Inferior parietal cortex (tissue), 1 donor: ENCODE measurements around the gene AHDC1.
"Not testable (repeated sequence)": the region's sequence is repeated elsewhere in the genome, so short reads cannot be mapped to it uniquely, and the experiment has no call there.

ENCODE experiments used
- DNase-seq: peaks from one replicate; pipeline ENCODE4 v3.0.0-alpha.2; 2016; ENCODE audit errors: extremely low spot score

Gene AHDC1

DNA sequence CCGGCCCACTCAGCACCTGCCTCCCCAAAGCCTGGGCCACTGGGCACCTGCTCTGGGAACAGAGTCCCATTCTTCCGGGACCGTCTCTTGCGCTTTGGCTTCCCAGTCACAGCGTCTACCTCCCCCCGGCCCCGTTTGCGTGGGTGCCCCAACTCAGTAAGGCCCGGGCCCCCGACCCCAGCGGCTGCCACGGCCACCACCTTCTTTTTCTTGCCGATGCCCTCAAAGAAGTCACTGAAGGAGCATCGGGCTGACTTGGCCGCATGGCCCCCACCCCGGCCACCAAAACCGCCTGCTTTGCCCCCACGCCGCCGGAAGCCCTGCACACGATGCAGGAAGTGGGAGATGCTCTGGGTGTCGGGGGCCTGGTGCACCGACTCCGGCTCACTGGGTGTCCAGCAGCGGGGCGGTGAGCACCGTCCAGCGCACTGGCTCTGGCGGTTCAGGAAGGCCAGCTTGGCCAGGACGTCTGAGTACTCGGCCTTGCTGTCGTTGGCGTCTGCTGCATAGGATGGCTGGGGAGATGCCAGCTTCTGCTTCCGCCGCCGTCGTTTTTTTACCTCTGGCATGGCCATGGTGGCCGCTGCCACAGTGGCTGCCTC is 54.0 kb downstream of the AHDC1 start:
- no peak for DNase-seq

DNA sequence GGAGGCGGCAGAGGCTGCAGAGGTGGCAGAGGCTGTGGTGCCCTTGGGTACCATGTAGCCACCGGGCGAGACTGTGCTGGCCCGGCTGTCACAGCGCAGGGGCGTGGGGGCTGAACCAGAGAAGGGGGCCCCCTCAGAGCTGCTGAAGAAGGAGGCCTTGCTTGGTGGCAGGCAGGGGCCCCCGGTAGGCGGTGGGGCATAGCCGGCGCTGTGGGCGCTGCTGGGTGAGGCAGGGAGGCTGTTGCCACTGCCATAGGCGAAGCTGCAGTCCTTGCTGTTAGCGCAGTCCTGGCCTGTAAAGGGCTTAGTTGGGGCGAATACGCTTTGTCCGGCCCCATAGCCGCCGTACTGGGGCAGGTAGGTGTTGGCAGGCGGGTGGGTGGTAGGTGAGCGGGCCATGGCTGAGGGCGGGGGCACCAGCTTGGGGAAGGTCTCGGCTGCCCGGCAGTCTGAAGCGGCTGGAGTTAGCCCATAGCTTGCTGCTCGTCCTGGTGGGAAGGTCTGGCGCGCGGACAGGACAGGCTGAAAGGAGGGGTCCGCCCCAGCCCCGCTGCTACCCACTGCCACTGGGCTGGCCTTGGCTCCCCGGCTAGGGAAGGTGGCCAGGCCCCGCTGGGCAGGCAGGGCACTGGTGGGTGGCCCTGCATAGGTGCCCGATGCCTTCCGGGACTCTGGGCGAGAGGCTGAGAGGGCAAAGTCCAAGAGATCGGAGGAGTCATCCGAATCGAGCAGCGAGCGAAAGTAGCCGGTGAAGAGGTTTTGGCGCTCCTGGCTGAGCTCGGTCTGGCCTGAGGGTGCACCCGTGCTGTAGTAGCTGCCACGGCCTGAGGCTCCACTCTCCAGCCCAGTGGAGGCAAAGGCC is 54.9 kb downstream of the AHDC1 start:
- DNase-seq = no peak

DNA sequence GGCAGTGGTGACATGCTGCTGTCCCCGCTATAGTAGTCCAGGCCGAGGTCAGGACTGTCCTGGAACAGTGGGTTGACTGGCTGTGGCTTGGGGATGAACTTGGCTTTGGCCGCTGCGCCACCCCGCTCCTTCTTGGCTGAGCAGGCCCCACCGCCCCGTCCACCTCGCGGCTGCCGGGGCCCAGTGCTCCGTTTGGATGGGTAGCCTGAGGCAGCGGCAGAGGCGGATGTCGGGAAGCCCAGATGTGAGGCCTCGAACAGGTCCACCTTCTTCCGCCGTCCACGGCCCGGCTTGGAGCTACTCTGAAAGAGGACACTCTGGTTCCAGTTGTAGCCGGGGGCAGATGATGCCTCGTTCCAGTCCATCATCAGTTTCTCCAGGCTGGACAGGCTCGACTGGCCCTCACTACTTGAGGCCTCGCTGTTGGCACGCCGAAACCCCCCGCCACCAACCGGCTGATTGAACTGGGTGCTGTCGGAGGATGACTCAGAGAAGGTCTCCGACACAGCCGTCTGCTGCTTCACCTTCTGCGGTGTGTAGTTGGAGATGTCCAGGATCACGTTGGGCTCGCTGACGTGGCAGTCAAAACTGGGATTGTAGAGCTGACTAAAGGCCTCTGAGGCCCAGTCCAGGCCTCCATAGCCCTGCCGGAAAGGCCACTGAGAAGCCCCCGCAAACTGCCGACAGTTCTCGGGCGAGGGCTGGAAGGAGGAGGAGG is 55.6 kb downstream of the AHDC1 start:
- DNase-seq = no peak

DNA sequence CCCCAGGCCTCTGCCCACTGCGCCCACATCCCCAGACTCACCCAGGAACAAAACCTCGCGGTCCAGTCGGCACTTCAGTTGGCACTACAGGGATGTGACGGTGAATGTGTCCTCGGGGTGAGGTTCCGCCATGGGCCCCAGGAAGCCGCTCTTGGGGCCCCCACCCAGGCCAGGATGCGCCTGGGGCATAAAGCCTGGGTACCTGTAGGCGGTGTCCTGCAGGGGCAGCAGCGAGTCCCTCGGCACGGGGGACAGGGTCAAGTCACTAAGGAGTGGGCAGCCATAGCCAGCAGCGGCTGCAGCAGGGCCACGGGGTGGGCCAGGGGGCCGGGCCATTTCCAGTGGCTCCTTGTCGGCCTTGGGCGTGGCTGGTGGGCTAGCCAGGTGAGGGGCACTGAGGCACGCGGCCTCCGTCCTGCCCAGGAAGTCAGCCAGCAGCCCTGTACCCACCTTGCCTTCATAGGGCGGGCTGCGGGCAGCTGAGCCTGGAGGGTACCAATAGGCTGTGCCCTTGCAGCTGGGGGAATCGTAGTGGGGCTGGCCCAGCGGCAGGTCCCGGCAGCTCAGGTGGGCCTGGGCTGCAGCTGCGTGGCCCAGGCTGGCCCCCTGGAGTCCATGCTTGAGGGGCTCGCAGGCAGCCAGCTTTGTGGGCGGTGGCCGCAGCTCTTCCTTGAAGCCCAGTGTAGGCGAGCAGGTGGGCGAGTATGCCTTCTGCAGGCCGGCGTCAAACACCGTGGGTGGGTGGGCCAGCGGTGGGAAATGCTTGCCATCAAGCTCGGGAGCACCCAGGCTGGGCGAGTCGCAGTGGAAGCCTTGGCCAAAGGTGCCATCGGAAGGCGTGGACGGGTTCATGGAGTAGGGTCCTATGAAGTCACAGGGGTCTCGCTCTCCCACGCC is 56.5 kb downstream of the AHDC1 start:
- no peak for DNase-seq

DNA sequence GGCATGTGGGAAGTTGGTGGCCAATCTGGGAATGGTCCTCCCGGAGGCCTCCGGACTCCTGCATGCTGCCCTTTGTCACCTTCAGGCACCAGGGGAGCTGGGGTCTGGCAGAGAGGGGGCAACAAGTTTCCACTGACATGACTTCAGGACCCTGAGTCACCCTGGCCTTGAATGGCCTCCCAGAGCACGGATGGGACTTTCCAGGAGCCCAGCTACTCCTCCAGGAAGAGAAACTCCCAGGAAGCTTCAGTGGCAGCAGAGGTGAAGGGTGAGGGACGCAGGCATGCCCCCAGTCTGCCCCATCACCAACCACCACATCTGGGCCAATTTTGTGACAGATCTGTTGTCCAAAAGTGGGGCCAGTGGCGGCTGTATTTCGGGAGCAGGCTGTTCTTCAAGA is 58.1 kb downstream of the AHDC1 start:
- no peak for DNase-seq

DNA sequence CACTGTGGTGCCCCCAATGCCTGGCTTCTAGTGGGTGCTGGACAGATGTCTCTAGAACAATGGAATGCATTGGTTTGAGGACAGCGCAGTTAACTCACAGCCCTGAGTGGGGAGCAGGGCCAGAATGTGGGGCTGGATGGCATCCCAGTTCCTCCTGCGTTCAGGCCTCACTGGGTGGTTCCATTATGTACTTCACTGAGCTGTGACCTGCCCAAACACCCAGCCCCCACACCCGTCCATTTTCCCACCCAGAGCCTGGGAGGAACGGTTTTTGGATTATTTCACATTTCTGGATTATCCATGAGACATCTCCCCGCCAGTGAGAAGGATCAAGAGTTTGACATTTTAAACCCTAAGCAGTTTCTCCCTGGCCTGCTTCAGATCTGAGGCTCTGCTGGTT is 58.7 kb downstream of the AHDC1 start:
- DNase-seq = no peak

DNA sequence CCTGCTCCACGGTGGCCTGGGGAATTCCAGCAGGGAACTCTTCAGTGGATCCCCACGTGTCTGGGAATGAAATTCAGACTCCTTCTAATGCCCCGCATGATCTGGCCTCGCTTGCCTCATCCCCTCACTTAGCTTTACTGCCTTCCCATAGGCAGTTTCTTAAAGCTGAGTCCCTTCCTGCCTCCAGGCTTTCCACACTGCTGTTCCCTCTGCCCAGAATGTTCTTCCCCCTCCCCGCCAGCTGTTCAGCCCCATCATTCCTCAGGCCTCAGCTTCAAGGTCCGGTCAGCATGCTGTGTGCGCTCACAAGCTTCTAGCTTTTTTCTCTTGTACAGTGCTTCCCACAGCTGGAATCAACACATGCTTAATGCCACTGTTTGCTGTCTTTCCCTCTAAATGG is 59.1 kb downstream of the AHDC1 start:
- DNase-seq = no peak

DNA sequence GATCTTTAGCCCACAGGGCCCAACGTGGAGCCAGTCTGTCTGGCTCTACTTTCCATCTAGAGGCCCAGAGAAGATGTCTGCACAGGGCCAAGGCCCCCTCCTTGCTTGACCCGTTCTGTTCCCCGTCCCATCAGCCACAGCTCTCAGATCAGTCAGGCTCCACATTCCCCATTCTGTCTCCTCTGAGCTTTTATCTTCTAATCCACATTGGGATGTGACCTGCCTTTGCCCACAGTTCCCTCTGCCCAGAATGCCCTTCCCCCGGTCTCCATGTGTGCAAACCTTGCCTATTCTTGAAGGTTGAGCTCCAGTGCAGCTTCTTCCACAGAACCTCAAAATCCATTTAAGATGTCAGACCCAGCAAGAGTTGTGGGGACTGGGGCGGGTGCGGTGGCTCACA is 60.7 kb downstream of the AHDC1 start:
- DNase-seq = no peak

DNA sequence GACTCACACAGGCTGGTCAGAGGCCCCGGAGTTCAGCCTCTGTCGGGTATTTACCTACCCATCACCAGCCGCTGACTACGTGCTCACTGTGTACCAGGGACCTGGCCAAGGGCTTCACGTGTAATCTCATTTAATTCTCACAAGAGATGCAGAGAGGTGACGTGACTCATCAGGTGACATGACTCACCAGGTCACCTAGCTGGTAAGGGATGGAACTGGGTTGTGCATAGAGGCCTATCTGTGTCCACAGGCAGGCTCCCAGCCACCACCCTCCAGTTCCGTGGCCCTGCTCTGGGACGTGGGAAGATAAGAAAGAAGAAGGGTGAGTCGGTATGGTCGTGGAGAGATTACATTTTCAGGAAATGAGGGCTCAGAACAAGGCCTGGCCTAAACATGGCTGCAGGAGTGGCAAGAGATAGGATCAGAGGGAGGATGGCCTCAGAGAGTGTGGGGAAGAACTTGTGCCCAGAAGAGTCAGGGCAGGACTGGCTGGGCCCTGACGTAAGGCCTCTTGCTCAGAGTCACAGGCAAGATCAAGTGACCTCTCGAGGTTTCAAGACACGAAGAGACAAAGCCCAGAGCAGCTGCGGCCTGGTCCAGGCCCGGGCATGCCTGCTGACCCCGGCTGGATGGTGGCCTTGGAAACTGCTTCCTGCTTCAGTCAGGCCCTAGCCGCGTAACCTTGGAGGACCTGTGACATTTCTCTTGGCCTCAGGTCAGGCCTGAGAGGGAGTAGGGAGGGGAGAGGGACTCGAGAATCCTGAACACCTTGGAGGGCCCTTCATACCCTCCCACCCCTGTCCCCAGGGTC is 61.3 kb downstream of the AHDC1 start:
- DNase-seq = no peak

DNA sequence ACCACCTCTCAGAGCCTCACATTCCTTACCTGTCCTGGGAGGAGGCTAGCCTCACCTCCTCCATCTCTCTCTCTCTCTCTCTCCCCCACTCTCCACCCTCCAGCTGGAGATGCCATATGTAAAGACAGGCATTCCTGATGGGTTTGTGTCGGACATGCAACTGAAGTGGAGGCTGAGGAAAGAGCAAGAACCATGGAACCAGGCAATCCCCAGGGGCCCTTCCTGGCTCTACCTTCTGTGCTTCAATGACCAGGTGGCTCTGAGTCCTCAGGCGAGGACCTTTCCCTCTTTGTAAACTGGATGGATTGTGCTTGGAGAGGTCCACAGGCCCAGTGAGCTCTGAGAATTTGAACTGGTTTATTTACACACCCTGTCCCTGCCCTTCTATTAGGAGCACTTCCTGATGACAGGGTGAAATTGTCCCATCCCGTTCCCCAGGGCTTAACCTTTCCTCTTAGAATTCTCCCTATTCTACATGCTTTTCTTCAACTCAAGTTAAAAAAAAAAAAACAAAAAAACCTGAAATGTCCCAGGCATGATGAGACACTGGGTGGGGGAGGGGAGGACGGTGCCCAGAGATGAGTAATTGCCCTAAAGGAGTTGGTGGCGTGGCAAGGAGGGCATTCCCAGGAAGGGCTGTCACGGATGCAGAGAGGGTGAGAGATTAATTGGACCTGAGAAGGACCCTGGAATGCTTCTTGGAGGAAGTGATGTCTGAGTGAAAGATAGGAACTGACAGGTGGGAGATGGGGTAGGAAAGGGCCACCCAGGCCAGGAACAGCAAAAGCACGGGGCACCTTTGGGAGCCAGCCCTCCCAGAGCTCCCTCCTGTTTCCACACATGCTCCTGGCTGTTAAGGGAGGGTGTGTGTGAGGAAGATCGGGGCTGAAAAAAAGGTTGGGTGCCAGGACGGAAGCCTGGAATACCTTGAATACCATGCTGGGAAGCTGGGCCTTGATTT is 63.8 kb downstream of the AHDC1 start:
- no peak for DNase-seq

DNA sequence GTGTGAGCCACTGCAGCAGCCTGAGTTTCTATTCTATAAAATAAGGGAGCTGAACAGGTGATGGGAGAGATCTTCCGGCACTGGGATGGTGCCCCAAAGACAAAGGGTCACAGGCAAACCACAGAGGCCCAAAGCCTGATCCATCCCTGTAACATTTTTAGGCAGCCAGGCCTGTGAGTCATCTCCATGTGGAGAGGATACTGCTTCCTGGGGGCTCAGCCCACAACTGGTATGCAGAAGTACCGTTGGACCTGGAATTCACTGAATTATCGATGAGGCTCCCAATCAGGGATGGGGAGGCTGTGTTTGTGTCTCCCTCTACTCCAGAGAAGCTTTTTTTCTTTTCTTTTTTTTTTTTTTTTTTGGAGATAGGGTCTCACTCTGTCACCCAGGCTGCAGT is 65.2 kb downstream of the AHDC1 start:
- no peak for DNase-seq

DNA sequence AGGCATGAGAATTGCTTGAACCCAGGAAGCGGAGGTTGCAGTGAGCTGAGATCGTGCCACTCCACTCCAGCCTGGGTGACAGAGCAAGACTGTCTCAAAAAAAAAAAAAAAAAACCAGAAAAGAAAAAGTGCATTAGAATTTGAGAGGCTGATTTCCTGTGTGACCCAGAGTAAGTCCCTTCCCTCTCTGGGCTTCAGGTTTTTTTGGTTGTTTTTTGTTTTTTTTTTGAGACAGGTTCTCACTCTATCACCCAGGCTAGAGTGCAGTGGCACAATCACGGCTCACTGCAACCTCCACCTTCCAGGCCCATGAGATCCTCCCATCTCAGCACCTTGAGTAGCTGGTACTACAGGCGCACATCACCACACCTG is 65.7 kb downstream of the AHDC1 start:
- DNase-seq = not testable (repeated sequence)

DNA sequence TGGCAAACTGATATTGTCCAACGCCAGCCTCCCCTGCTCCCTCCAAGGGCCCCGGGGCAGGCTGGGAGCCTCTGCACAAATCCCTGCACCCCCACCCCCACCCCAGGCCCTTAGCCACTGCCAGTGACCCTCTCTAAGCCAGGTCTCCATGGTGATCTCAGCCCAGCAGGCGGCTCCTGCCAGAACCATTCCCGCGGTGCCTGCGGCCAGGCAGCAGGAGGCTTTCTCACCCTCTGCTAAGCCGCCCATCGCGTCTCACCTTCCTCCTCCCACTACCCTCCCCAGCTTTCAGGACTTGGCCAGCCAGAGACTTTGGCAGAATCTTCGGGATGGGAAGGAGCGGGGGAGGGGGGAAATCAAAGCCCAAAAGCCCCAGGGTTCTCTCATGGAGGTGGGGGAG is 67.2 kb downstream of the AHDC1 start:
- DNase-seq = peak; percentile 42

DNA sequence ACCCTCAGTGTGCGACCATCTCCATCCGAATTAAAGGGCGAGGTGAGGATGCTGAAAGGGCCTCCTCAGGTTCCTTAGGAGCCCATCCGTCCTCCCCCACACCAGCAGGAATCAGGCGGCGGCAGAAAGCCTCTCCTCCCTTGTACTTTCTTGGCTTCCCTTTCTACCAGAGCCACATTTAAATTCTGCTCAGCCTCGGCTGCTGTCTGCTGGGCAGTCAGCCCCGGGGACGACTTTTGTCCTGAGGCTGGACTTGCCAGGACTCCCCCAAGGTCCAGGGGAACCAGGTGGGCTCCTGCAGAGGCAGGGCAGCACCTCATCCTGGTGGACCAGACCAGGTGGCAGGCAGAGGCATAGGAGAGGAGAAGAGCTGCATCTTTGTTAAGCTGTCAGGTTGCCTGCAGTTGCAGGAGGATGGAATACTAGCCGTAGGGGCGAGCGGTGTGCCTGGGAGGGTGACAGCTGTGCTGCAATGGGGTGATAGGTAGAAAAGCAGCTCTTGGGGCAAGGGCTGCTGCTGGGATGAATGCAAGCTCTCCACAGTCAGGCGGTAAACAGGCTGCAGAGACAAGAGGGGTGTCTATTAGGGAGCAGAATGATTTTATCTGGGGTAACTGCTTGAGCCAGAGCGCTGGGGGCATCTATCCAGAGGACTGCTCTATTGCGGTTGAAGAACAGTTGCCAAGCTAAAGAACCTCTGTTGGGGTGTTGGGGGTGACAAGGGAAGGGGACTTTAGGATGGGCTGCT is 67.8 kb downstream of the AHDC1 start:
- DNase-seq = peak; percentile 42

DNA sequence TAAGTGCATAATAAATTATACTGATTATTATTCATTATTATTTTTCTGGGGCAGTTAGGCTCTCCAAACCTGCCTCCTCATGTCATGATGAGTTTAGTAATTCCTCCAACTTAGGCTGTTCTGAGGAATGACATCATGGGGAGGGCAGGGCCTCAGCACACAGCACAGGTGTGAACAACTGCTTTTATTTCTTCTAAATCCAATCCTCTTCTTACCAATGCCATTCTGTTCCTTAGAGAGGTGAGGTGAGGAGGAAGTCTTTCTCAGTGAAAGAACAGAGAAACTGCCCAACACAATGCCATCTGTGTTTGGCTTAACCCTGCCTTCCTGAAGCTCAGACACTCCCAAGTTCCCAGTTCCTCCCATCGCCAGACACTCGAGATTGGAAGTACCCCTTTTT is 68.6 kb downstream of the AHDC1 start:
- no peak for DNase-seq

DNA sequence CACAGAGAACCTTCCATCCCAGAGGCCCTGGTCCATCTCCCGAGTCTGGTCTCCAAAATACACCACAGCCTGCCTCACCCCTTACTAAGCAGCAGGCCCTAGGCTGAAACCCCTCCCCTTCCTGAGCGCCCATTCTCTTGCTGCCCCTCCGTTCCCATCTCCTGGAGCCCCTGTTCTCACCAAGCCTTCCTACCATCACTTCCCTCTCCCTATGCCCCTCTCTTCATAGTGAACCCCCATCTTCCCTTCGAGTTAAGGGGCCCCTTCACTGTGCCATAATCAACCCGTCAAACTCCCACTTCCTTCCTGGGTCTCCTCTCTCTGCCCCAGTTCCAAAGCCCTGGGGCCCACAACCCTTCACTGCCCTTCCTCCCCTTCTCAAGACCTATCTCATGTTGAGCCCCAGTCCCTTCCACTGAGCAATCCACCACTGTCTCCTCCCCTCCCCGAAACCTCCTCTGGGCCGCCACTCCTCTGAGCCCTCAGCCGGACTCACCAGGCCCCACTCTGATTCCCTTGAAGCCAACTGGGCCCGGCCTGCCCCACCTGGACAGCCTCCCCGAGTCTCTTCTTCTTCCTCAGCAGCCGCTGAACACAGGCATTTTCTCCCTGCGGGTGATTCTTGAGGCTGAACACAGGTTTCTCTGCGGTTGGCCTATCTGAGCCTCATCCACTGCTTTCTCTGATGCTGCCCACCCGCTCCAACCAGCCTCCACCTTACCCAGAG is 71.8 kb downstream of the AHDC1 start:
- no peak for DNase-seq

DNA sequence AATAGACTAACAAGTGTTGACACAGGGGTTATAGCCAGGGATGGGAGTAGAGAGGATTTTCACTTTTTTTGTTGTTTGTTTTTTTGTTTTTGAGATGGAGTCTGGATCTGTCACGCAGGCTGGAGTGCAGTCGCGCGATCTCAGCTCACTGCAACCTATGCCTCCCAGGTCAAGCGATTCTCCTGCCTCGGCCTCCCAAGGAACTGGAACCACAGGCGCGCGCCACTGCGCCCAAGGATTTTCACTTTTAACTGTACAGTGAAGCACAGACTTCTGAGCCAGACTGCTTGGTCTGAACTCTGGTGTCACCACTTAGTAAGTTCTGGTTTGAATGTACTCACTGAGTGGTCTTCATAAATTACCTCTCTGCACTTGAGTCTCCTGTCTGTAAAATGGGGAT is 73.8 kb downstream of the AHDC1 start:
- DNase-seq = no peak

DNA sequence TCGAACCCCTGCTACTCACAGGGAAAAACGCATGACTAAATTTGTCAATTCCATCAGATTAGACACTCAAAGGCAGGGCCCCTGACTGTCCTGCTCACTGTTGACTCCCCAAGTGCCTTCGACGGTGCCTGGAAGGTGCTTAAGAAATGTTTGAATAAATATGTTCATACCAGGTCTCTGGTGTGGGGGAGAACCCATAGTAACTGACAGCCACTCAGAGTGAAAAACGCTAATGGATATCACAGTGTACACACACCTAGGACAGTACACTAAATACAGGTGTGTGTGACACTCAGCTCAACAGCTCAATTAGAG is 74.3 kb downstream of the AHDC1 start:
- DNase-seq = no peak
